Right lobe of liver (tissue), 6 donors: ENCODE data around the gene HELQ. TPM values are rescaled to one million over a fixed set of nuclear protein-coding genes. Genes with fewer than 3 reads are reported as not detected.

ENCODE experiments used
- ATAC-seq, 4 donors: fragments of 200-7000 bp; cut with Tn5 transposase; one replicate each; pipeline ENCODE4 v1.9.1; 2020; ENCODE audit warnings: mild to moderate bottlenecking in 4 of 4, moderate library complexity in 4 of 4
- DNase-seq, 3 donors: peaks; one replicate each; pipeline ENCODE4 v3.0.0-alpha.2; 2020
- H3K27ac ChIP-seq, 3 donors: fragments of 200-600 bp; one replicate each; pipeline ENCODE4 v1.8.0; 2022
- H3K27me3 ChIP-seq, 2 donors: fragments of 200-600 bp; one replicate each; pipeline ENCODE4 v1.8.0; 2022
- H3K36me3 ChIP-seq, 4 donors: fragments of 200-600 bp; sonication (generic) in 1 of 4; one replicate each; pipeline versions ENCODE4 v1.5.1 to v1.8.0; 2017 to 2022; ENCODE audit warnings: control low read depth in 1 of 4
- H3K4me1 ChIP-seq, 4 donors: fragments of 200-600 bp; sonication (generic) in 1 of 4; one replicate each; pipeline versions ENCODE4 v1.5.1 to v1.8.0; 2017 to 2022; ENCODE audit warnings: control low read depth in 1 of 4
- H3K4me3 ChIP-seq, 3 donors: fragments of 200-600 bp; one replicate each; pipeline ENCODE4 v1.8.0; 2022
- H3K9me3 ChIP-seq, 4 donors: fragments of 200-600 bp; sonication (generic) in 1 of 4; one replicate each; pipeline versions ENCODE4 v1.5.1 to v1.8.0; 2017 to 2022; ENCODE audit warnings: control low read depth in 1 of 4
- POLR2A ChIP-seq: fragments of 450-650 bp; IDR thresholded peaks from one replicate; pipeline ENCODE4 v1.6.1; 2017; ENCODE audit warnings: antibody characterized with exemption, mild to moderate bottlenecking
- WGBS: methylation state at CpG from one replicate; pipeline ENCODE4 v1.1.6; 2018; ENCODE audit warnings: low coverage, low lambda C conversion rate; ENCODE audit not compliant: insufficient coverage; ENCODE audit errors: missing lambda C conversion rate; 5-methylcytosine and 5-hydroxymethylcytosine counted together
- intact Hi-C, 2 donors: fragments of 100-400 bp; cut with DNase I; formaldehyde crosslinking; loops; one replicate each; pipeline versions ENCODE4 v1.11.2 to v1.14.1; 2022
- total RNA-seq, 6 experiments: library from RNA; depleted of rRNA in 2 of 6; stranded (reverse); fragments of >200 nt in 2 of 6; fragmentation: NEBNext Ultra II Directional in 3 of 6; extraction: Animal tissue kit (Norgen Biotek cat#: 25700) in 3 of 6; gene quantifications; one replicate each; pipeline versions ENCODE4 v1.1.0 to v1.2.4, GENCODE V29; 2016 to 2023
- TF ChIP-seq, protein P1 (sequence below), 4 donors: fragments of 200-600 bp in 3 of 4; fragments of 450-650 bp in 1 of 4; IDR thresholded peaks; one replicate each; pipeline versions ENCODE4 v1.5.1 to v1.8.0; 2016 to 2022; ENCODE audit warnings: antibody characterized with exemption in 4 of 4, mild to moderate bottlenecking in 2 of 4
- donor health status: DM: no; HTN: yes; CAD: no.
- donor health status: DM: no; HTN: no; CAD: no.
- donor health status: DM: no; HTN: no; CAD: no.
- donor health status: DM: no; HTN: yes; CAD: no.
- donor health status: DM: no; HTN: yes; CAD: no.

The HELQ gene
- total RNA-seq, 6 experiments from 2014 or later = 5.6 to 8.0 (median 7.5) TPM

- Histone ChIP-seq H3K4me1 (no peaks in the 10 kb centered on the region), H3K4me3 (no peak overlapping the region), H3K27me3 (no peaks in the 10 kb centered on the region), H3K36me3 (no peaks in the 10 kb centered on the region), H3K27ac (no peak overlapping the region), H3K9me3 (peaks cover 0 to 4% (median 0%) of the 10 kb centered on the region in 4 donors)
- ATAC-seq = no peak
- no peak for TF ChIP-seq POLR2A
- TF ChIP-seq, protein P1, sequence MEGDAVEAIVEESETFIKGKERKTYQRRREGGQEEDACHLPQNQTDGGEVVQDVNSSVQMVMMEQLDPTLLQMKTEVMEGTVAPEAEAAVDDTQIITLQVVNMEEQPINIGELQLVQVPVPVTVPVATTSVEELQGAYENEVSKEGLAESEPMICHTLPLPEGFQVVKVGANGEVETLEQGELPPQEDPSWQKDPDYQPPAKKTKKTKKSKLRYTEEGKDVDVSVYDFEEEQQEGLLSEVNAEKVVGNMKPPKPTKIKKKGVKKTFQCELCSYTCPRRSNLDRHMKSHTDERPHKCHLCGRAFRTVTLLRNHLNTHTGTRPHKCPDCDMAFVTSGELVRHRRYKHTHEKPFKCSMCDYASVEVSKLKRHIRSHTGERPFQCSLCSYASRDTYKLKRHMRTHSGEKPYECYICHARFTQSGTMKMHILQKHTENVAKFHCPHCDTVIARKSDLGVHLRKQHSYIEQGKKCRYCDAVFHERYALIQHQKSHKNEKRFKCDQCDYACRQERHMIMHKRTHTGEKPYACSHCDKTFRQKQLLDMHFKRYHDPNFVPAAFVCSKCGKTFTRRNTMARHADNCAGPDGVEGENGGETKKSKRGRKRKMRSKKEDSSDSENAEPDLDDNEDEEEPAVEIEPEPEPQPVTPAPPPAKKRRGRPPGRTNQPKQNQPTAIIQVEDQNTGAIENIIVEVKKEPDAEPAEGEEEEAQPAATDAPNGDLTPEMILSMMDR (IDR thresholded peaks at IDR 0.05) = no peak
- intact Hi-C loops = no loop called here
- 46% methylated on average over 2 of the region's 2 CpGs for WGBS
- no peak for DNase-seq
Measured at GRCh38 chr4:83382850-83383249, 72.8 kb downstream of the HELQ start.

DNA sequence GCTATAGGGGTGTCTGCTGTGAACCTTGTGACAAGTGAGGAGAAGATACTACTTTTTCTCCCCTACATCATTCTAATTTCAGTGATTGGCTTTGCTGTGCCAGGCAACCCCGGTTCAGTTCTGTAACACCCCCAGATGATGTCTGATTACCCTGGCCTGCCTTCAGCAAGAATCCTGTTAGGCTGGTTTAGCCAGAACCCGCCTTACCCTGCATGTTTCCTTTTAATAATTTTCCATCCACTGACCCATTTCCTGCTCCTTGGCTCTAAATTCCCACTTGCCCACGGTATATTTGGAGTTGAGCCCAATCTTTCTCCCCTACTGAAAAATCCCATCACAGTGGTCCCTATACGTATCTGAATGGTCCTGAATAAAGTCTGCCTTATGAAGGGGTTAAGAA lies 74.5 kb downstream of the HELQ start:
- no peak for ATAC-seq
- H3K4me3 ChIP-seq = no peak overlapping the region
- DNase-seq = no peak
- intact Hi-C loops = no loop called here
- peaks cover 0 to 4% (median 0%) of the 10 kb centered on the region in 4 donors for H3K9me3 ChIP-seq
- no peak for TF ChIP-seq POLR2A
- TF ChIP-seq, protein P1 (IDR thresholded peaks at IDR 0.05) = no peak
- no peaks in the 10 kb centered on the region for H3K4me1 ChIP-seq
- no peaks in the 10 kb centered on the region for H3K27me3 ChIP-seq
- WGBS = 63% methylated on average over 3 of the region's 4 CpGs
- no peak overlapping the region for H3K27ac ChIP-seq
- no peaks in the 10 kb centered on the region for H3K36me3 ChIP-seq

GRCh38 chr4:83378419-83378818 lies 77.2 kb downstream of the HELQ start:
- intact Hi-C loops = no loop called here
- Histone ChIP-seq H3K4me1 (no peaks in the 10 kb centered on the region), H3K4me3 (no peak overlapping the region), H3K27ac (no peak overlapping the region), H3K27me3 (no peaks in the 10 kb centered on the region), H3K36me3 (no peaks in the 10 kb centered on the region), H3K9me3 (peaks cover 0 to 4% (median 0%) of the 10 kb centered on the region in 4 donors)
- 82% methylated on average over 5 of the region's 5 CpGs for WGBS
- ATAC-seq = no peak
- no peak for DNase-seq
- no peak for TF ChIP-seq POLR2A
- TF ChIP-seq, protein P1 (IDR thresholded peaks at IDR 0.05) = no peak

DNA sequence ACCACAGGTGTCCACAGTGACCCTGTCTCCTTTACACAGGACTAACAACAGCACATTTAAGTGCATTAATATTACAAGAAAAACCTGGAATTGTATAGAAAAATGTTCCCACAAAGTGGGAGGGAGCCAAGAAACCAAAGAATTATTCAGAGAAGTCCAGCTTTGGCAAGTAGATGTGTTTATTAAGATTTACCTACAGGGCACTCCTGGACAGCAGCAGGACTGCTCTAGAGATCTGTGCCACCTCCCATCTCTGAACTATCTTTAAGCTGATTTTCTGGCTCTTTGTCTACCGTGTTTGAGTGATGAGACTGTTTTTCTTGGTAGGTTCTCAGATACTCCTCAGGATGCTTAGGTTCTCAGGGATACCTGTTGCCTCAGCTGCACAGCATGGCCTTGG lies 82.7 kb downstream of the HELQ start:
- Histone ChIP-seq H3K4me3 (no peak overlapping the region), H3K4me1 (no peaks in the 10 kb centered on the region), H3K27me3 (no peaks in the 10 kb centered on the region), H3K36me3 (no peaks in the 10 kb centered on the region), H3K9me3 (no peaks in the 10 kb centered on the region), H3K27ac (no peak overlapping the region)
- intact Hi-C loops = no loop called here
- TF ChIP-seq, protein P1 (IDR thresholded peaks at IDR 0.05) = no peak
- TF ChIP-seq POLR2A = no peak
- 50% methylated on average over 1 of the region's 1 CpG for WGBS
- no peak for DNase-seq
- ATAC-seq = no peak

DNA sequence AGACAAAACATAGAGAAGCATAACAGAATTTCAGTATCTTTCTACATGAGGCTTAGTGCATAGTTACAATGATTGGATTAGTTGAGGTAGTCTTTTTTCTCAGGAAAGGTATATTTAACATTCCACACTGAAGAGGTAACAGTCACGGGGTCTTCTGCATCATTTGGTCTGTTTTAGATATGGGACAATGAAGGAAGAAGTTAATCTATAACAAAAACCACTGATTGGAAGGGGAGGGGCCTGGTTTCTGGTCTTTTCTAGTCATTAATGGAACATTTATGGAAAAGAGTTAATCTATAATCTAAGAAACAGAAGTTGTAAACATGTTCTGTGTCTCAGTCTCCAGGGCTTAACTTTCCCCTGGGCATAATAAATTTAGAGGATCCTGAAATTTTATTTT lies 83.7 kb downstream of the HELQ start:
- Histone ChIP-seq H3K36me3 (no peaks in the 10 kb centered on the region), H3K4me1 (no peaks in the 10 kb centered on the region), H3K9me3 (no peaks in the 10 kb centered on the region), H3K4me3 (no peak overlapping the region), H3K27ac (no peak overlapping the region), H3K27me3 (no peaks in the 10 kb centered on the region)
- TF ChIP-seq, protein P1 (IDR thresholded peaks at IDR 0.05) = no peak
- ATAC-seq = no peak
- intact Hi-C loops = no loop called here
- no peak for DNase-seq
- 70% methylated on average over 1 of the region's 1 CpG for WGBS
